ENCODE data around the gene PHF24. TPM values are rescaled to one million over a fixed set of nuclear protein-coding genes. Genes with fewer than 3 reads are reported as not detected.
"Not testable (repeated sequence)": the region's sequence is repeated elsewhere in the genome, so short reads cannot be mapped to it uniquely, and the experiment has no call there.

PHF24 gene
- total RNA-seq, 1 donor from 2014 or later: 0.58 TPM

- H3K36me3 ChIP-seq (ENCODE audit: control insufficient read depth, insufficient read depth, low read length): no peaks in the 10 kb centered on the region
- H3K27me3 ChIP-seq (ENCODE audit: control insufficient read depth, insufficient read depth, low read length): peaks cover 20% of the 10 kb centered on the region
- no peak for DNase-seq (ENCODE audit: low read depth)
- TF ChIP-seq CTCF (IDR thresholded peaks at IDR 0.05; ENCODE audit: insufficient read depth, low read length, poor library complexity, severe bottlenecking): no peak
- no peak overlapping the region for H3K4me3 ChIP-seq (ENCODE audit: low read depth, low read length)
Observed at GRCh38 chr9:34954225-34954624, 3.9 kb upstream of the PHF24 start.

DNA sequence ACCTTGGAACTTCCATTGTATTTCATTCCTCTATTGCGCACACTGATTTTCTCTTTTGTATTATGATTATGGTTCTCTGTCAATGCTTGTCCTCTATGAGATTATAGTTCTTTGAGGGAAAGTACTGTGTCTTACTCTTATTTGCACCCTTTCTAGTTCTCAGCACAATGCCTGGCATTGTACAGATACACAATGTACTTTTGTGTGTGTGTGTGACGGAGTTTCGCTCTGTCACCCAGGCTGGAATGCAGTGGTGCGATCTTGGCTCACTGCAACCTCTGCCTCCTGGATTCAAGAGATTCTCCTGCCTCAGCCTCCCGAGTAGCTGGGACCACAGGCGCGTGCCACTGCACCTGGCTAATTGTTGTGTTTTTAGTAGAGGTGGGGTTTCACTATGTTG is 2.0 kb upstream of the PHF24 start:
- H3K36me3 ChIP-seq (ENCODE audit: control insufficient read depth, insufficient read depth, low read length); DNase-seq (ENCODE audit: low read depth); H3K4me3 ChIP-seq (ENCODE audit: low read depth, low read length): not testable (repeated sequence)
- H3K27me3 ChIP-seq (ENCODE audit: control insufficient read depth, insufficient read depth, low read length): peaks cover 35% of the 10 kb centered on the region

GRCh38 chr9:34956648-34957047 is 1.4 kb upstream of the PHF24 start:
- Histone ChIP-seq H3K36me3 (ENCODE audit: control insufficient read depth, insufficient read depth, low read length) (no peaks in the 10 kb centered on the region), H3K4me3 (ENCODE audit: low read depth, low read length) (no peak overlapping the region), H3K27me3 (ENCODE audit: control insufficient read depth, insufficient read depth, low read length) (peaks cover 33% of the 10 kb centered on the region)
- TF ChIP-seq CTCF (IDR thresholded peaks at IDR 0.05; ENCODE audit: insufficient read depth, low read length, poor library complexity, severe bottlenecking): no peak
- DNase-seq (ENCODE audit: low read depth): no peak

- H3K27me3 ChIP-seq (ENCODE audit: control insufficient read depth, insufficient read depth, low read length): peaks cover 33% of the 10 kb centered on the region
- peak overlapping the region; percentile 20 for H3K4me3 ChIP-seq (ENCODE audit: low read depth, low read length)
- no peak for DNase-seq (ENCODE audit: low read depth)
- no peak for TF ChIP-seq CTCF (IDR thresholded peaks at IDR 0.05; ENCODE audit: insufficient read depth, low read length, poor library complexity, severe bottlenecking)
- H3K36me3 ChIP-seq (ENCODE audit: control insufficient read depth, insufficient read depth, low read length): no peaks in the 10 kb centered on the region
Observed at GRCh38 chr9:34958411-34958982, 412 bp downstream of the PHF24 start.

GRCh38 chr9:34959461-34959860 is 1.4 kb downstream of the PHF24 start:
- no peak for DNase-seq (ENCODE audit: low read depth)
- Histone ChIP-seq H3K4me3 (ENCODE audit: low read depth, low read length) (no peak overlapping the region), H3K27me3 (ENCODE audit: control insufficient read depth, insufficient read depth, low read length) (peaks cover 33% of the 10 kb centered on the region), H3K36me3 (ENCODE audit: control insufficient read depth, insufficient read depth, low read length) (no peaks in the 10 kb centered on the region)
- no peak for TF ChIP-seq CTCF (IDR thresholded peaks at IDR 0.05; ENCODE audit: insufficient read depth, low read length, poor library complexity, severe bottlenecking)

DNA sequence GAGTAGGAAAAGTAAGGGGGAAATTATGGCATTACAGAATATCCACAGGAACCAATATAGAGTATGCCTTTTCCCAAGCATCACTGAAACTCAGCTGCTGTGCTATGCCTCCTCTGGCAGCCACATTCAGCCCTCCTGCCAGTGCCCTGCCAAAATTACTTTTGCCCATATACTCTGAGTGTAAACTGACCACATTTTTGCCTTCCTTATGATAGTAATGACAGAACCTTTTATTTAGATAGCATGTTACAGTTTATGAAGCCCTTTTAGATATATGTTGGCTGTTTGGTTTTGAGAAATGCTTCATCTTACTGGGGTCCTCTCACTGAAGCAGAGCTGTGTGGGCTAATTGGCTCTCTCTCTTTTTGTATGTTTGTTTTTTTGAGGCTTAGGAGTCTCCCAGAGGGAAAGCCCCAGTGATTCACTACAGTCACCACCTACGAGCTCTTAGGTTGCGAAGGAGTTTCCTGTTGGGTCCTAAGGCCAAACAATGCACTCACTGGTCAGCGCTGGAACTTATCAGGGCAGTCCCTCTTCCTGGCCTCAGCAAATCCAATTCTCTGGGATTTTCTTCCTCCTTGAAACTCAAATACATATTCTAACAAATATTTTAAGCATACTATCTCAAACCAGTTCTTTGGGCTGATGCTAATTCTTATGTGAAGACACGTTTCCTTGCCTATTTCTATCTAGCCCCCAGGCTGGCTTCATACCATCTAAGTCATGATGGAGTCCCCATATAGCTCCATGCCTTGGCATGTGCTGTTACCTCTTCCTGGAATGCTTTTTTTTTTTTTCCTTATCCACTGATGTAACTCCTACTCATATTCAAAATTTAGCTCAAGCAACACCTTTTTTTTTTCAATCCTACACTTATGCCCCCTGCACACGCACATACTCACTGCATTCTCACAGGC is 3.7 kb downstream of the PHF24 start:
- Histone ChIP-seq H3K27me3 (ENCODE audit: control insufficient read depth, insufficient read depth, low read length) (peaks cover 31% of the 10 kb centered on the region), H3K4me3 (ENCODE audit: low read depth, low read length) (no peak overlapping the region), H3K36me3 (ENCODE audit: control insufficient read depth, insufficient read depth, low read length) (no peaks in the 10 kb centered on the region)
- no peak for TF ChIP-seq CTCF (IDR thresholded peaks at IDR 0.05; ENCODE audit: insufficient read depth, low read length, poor library complexity, severe bottlenecking)
- DNase-seq (ENCODE audit: low read depth): peak; percentile 45
